ENCODE data around the gene C9orf78. TPM values are rescaled to one million over a fixed set of nuclear protein-coding genes. Genes with fewer than 3 reads are reported as not detected.
A peak's percentile ranks its signal among the peaks of the same experiment; 100 is the strongest.

C9orf78 gene
- total and polyA plus RNA-seq, 9 of the 15 experiments (the other 6 are each of a cell fraction or from before 2014, with no cell fraction given) = 94.6 to 266 (median 202) TPM

GRCh38 chr9:129871046-129871445 lies 36.0 kb upstream of the C9orf78 start:
- Histone ChIP-seq H3K4me1 (replicated peaks in 1 of 2; ENCODE audit: control insufficient read depth in 2 of 2, insufficient read depth in 2 of 2, low read length in 2 of 2) (peaks cover 0 to 67% of the 10 kb centered on the region in 2 experiments; a peak in 2 of 5 replicates), H3K79me2 (ENCODE audit: control insufficient read depth, insufficient read depth, low read length) (no peaks in the 10 kb centered on the region), H3K9me3 (replicated peaks; ENCODE audit: control insufficient read depth, insufficient read depth, low read depth, low read length) (no peaks in the 10 kb centered on the region), H4K20me1 (replicated peaks; ENCODE audit: control insufficient read depth, insufficient read depth, low read length) (no peaks in the 10 kb centered on the region), H3K27me3 (ENCODE audit: control insufficient read depth in 2 of 2, insufficient read depth in 2 of 2, low read length in 2 of 2) (no peaks in the 10 kb centered on the region), H3K9ac (ENCODE audit: insufficient read depth in 1 of 2, low read depth in 2 of 2, low read length in 2 of 2) (no peak overlapping the region), H3K9me1 (ENCODE audit: control insufficient read depth, insufficient read depth, low read length) (no peaks in the 10 kb centered on the region), H3K4me3 (no peak overlapping the region), H3K4me2 (ENCODE audit: insufficient read depth, low read length) (no peak overlapping the region), H3K27ac (ENCODE audit: extremely low read depth, low read depth, low read length) (no peak overlapping the region), H2AFZ (ENCODE audit: low read depth, low read length) (no peak overlapping the region), H3K36me3 (ENCODE audit: control insufficient read depth, insufficient read depth, low read length) (peaks cover 91% of the 10 kb centered on the region)
- ATAC-seq = no peak
- BruUV-seq (replicated peaks) = no TSS peak
- ChIA-PET POLR2A (interaction anchor here (1.0 to 3.7 kb wide), 2 partner anchors 7 to 8 kb away, joined by 7 to 30 read pairs; no protein-coding TSS in a partner anchor), CTCF (ENCODE audit: low intra/inter-chr PET ratio) (no interaction called here)
- TF ChIP-seq EP400 (IDR thresholded peaks at IDR 0.05) (no peak), TCFL5 (CRISPR knock-in tag; conservative IDR thresholded peaks at IDR 0.05) (no peak), KAT7 (CRISPR knock-in tag; IDR thresholded peaks at IDR 0.05; ENCODE audit: borderline replicate concordance) (no peak), ETS2 (tag; IDR thresholded peaks at IDR 0.05; ENCODE audit: borderline replicate concordance, poor library complexity, severe bottlenecking) (no peak), JUN (IDR thresholded peaks at IDR 0.05; ENCODE audit: borderline replicate concordance, low read depth, low read length) (no peak), JUN (CRISPR knock-in tag; IDR thresholded peaks at IDR 0.05; ENCODE audit: borderline replicate concordance) (no peak), NRF1 (conservative IDR thresholded peaks at IDR 0.05 in 1 of 2, IDR thresholded peaks at IDR 0.05 in 1 of 2) (no peak), TAF1 (IDR thresholded peaks at IDR 0.05; ENCODE audit: control insufficient read depth, extremely low read depth, insufficient read depth, low read length, severe bottlenecking) (no peak), CREM (IDR thresholded peaks at IDR 0.05; ENCODE audit: low read depth) (no peak), ZNF561 (CRISPR knock-in tag; conservative IDR thresholded peaks at IDR 0.05) (no peak)
- in situ Hi-C loops (cut with MboI) = no loop called here
- peak; percentile 64 for FAIRE-seq
- intact Hi-C loops (cut with micrococcal nuclease) = no loop called here
- DNase-seq (ENCODE audit: extremely low read depth in 1 of 4, low spot score in 3 of 4) = no peak
- WGBS (ENCODE audit: insufficient coverage, low coverage, missing lambda C conversion rate) = 89% methylated on average over 11 of the region's 11 CpGs
